Adipocyte (in vitro differentiated cells): Measurements from ENCODE around the gene IRAG1.
A peak's percentile ranks its signal among the peaks of the same experiment; 100 is the strongest.

ENCODE experiments used
- DNase-seq: peaks from one replicate; pipeline ENCODE4 v3.0.0-alpha.2; 2015; ENCODE audit warnings: low read depth
- H3K27me3 ChIP-seq: replicated peaks from 2 replicates; pipeline ENCODE4 v1.7.0; 2013; ENCODE audit warnings: mild to moderate bottlenecking, low read length, moderate library complexity; ENCODE audit not compliant: control insufficient read depth, insufficient read depth
- H3K36me3 ChIP-seq: 2 replicates; pipeline ENCODE4 v1.7.0; 2013; ENCODE audit warnings: low read length, mild to moderate bottlenecking, moderate library complexity; ENCODE audit not compliant: control insufficient read depth, insufficient read depth, severe bottlenecking
- H3K4me1 ChIP-seq: 2 replicates; pipeline ENCODE4 v1.7.0; 2013; ENCODE audit warnings: mild to moderate bottlenecking, low read length, moderate library complexity; ENCODE audit not compliant: control insufficient read depth, insufficient read depth
- H3K4me3 ChIP-seq: 2 replicates; pipeline ENCODE4 v1.7.0; 2013; ENCODE audit warnings: mild to moderate bottlenecking, low read length, moderate library complexity
- H3K9ac ChIP-seq: 2 replicates; pipeline ENCODE4 v1.7.0; 2013; ENCODE audit warnings: mild to moderate bottlenecking, low read length, moderate library complexity
- H3K9me3 ChIP-seq: 2 replicates; pipeline ENCODE4 v1.7.0; 2013; ENCODE audit warnings: mild to moderate bottlenecking, low read length, moderate library complexity; ENCODE audit not compliant: control insufficient read depth

IRAG1 gene

GRCh38 chr11:10678101-10678500 is 15.5 kb downstream of the IRAG1 start:
- peaks cover 24% of the 10 kb centered on the region for H3K36me3 ChIP-seq
- H3K27me3 ChIP-seq, result no peaks in the 10 kb centered on the region
- H3K4me3 ChIP-seq, result no peak overlapping the region
- H3K9me3 ChIP-seq, result no peaks in the 10 kb centered on the region
- no peak overlapping the region for H3K9ac ChIP-seq
- no peak for DNase-seq
- H3K4me1 ChIP-seq, result peaks cover 49% of the 10 kb centered on the region

DNA sequence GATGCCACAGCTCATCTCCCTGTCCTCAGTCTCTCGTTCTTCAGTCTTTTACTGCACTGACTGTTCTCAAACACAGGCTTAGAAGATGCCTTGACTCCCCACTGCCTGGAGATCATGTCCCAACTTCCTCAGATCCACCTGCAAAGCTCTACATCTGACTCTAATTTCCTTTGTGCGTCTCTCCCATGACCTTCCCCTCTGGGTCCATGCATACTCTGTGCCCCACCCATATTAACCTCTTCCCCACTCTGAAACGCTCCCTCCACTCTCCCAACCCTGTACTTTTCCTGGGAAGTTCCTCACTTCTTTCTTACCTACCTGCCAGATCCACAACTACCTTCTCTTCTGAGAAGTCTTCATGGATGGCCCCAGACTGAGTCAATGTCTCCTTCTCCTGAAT is 16.6 kb downstream of the IRAG1 start:
- Histone ChIP-seq H3K9ac (peak overlapping the region; percentile 8), H3K9me3 (no peaks in the 10 kb centered on the region), H3K4me3 (no peak overlapping the region), H3K4me1 (peaks cover 46% of the 10 kb centered on the region), H3K27me3 (no peaks in the 10 kb centered on the region), H3K36me3 (peaks cover 17% of the 10 kb centered on the region)
- DNase-seq, result no peak

DNA sequence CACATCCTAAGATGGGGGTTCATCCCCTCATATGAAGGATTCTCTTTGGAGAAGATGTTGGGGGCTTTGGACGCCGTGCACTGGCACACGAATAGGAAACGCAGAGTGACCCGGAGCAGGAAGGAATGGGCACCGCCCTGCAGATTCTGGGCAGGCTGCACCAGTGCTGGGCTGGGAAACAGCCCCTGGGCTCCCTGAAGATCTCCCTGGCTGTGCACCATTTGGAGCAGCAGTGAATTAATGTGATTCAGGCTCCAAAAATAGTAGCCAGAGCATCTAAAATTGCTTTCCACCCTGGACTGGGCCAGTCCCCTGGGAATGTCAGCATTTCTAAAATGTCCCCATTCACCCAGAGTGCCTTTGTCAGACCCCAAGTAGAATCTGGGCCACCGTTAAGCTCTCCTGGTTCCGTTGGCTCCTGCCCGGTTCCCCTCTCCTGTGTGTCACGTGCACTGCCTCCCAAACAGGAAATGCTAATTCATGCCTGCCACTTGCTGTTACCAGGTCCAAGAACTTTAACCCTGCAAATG is 18.6 kb downstream of the IRAG1 start:
- Histone ChIP-seq H3K4me3 (peak overlapping the region; percentile 67), H3K36me3 (peaks cover 13% of the 10 kb centered on the region), H3K27me3 (no peaks in the 10 kb centered on the region), H3K9ac (peak overlapping the region; percentile 90), H3K9me3 (no peaks in the 10 kb centered on the region), H3K4me1 (peaks cover 53% of the 10 kb centered on the region)
- no peak for DNase-seq

DNA sequence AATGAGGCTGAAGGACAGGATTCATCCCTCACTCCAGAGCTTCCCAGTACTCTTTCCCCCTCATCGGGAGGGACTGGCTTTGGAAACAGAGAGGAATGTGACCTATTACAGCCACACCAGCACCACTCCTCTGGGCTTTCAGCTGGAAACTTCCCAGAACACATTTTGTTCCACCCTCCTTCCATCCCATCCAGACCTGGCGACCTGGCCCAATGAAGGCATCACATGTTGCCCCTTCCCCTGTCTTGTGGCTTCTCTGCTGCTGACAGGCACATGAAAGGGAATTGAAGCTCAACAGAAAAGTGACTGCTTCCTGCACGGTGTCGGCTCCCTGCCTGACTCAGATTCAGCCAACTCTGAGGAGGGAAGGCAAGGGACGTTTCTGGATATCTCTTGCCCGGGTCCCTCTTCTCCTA is 19.1 kb downstream of the IRAG1 start:
- peak overlapping the region; percentile 90 for H3K9ac ChIP-seq
- DNase-seq, result no peak
- peak overlapping the region; percentile 67 for H3K4me3 ChIP-seq
- H3K36me3 ChIP-seq, result peaks cover 13% of the 10 kb centered on the region
- no peaks in the 10 kb centered on the region for H3K9me3 ChIP-seq
- H3K27me3 ChIP-seq, result no peaks in the 10 kb centered on the region
- peaks cover 58% of the 10 kb centered on the region for H3K4me1 ChIP-seq

DNA sequence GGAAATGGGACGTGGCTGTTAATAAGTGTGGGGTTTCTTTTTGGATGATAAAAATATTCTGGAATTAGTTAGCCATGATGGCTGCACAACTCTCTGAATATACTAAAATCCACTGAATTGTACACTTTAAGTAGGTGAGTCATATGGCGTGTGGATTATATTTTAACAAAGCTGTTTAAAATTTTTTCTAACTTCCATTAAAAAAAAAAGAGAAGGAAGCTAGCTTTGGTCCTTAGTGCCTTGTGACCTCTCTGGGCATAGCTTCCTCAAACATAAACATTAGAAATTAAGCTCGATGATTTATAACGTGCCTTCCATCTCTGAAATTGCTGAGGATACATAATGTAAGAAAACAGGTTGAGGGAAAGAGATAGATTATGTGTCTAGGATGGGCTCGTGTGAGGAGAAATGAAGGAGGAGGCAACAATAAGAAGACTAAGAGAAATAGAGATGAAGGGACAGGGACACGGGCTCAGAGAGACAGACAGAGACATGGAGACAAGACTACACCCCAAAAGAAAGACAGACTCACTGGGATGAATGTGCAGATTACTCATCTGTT is 20.0 kb downstream of the IRAG1 start:
- DNase-seq, result no peak
- peak overlapping the region; percentile 67 for H3K4me3 ChIP-seq
- H3K27me3 ChIP-seq, result no peaks in the 10 kb centered on the region

GRCh38 chr11:10670099-10670498 is 23.5 kb downstream of the IRAG1 start:
- H3K36me3 ChIP-seq, result peaks cover 7% of the 10 kb centered on the region
- no peaks in the 10 kb centered on the region for H3K27me3 ChIP-seq
- H3K4me1 ChIP-seq, result peaks cover 65% of the 10 kb centered on the region
- peak overlapping the region; percentile 80 for H3K9ac ChIP-seq
- no peak for DNase-seq
- no peaks in the 10 kb centered on the region for H3K9me3 ChIP-seq
- peak overlapping the region; percentile 38 for H3K4me3 ChIP-seq

More for the DNA sequence above, 20.0 kb downstream of the IRAG1 start:
- Histone ChIP-seq H3K9ac (peak overlapping the region; percentile 90), H3K4me1 (peaks cover 67% of the 10 kb centered on the region), H3K36me3 (peaks cover 9% of the 10 kb centered on the region), H3K9me3 (no peaks in the 10 kb centered on the region)

DNA sequence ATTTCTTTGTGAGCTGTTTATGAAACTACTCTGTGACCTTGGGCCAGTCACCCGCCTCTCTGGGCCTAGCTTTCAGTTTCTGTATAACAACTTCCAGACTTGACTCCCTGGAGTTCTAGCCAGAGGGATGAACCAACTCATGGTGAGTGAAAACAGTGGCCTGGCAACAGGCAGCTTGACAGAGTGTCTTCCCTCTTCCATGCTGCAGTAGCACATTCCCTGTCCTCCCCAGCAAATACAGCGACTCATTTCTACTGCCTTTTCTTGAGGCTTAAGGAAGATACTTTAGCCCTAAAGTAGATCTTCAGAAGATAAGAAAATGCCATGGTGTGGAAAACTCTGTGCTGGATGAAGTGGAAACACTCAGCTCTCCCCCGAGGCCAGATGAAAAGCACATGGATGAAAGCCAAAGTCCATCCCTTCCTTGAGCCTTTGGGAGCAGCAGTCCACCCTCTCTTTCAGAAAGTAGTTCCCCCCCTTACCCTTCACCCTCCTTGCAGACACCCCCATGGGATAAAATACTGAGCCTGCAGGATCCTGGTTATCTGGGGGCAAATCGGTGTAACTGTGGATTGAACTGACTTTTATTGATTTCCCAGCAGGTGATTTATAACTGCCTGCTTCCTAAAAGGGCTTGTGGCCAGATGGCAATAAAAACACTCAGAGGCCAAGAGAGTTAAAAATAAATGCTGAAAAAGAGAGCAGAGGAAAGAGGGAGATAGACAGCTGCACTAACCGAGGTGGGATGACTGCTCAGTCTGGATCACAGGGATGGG is 24.1 kb downstream of the IRAG1 start:
- Histone ChIP-seq H3K9ac (peak overlapping the region; percentile 80), H3K4me3 (peak overlapping the region; percentile 38), H3K36me3 (peaks cover 7% of the 10 kb centered on the region), H3K4me1 (peaks cover 58% of the 10 kb centered on the region), H3K27me3 (no peaks in the 10 kb centered on the region), H3K9me3 (no peaks in the 10 kb centered on the region)
- DNase-seq, result peak; percentile 71

GRCh38 chr11:10667521-10667885 is 26.1 kb downstream of the IRAG1 start:
- peaks cover 46% of the 10 kb centered on the region for H3K4me1 ChIP-seq
- no peaks in the 10 kb centered on the region for H3K9me3 ChIP-seq
- no peak overlapping the region for H3K4me3 ChIP-seq
- H3K9ac ChIP-seq, result peak overlapping the region; percentile 80
- DNase-seq, result peak; percentile 47
- no peaks in the 10 kb centered on the region for H3K27me3 ChIP-seq
- peaks cover 14% of the 10 kb centered on the region for H3K36me3 ChIP-seq

- DNase-seq, result peak; percentile 65
- Histone ChIP-seq H3K36me3 (peaks cover 14% of the 10 kb centered on the region), H3K9me3 (no peaks in the 10 kb centered on the region), H3K4me3 (no peak overlapping the region), H3K9ac (peak overlapping the region; percentile 80), H3K4me1 (peaks cover 46% of the 10 kb centered on the region), H3K27me3 (no peaks in the 10 kb centered on the region)
These were observed 26.7 kb downstream of the IRAG1 start for GRCh38 chr11:10666556-10667520.

DNA sequence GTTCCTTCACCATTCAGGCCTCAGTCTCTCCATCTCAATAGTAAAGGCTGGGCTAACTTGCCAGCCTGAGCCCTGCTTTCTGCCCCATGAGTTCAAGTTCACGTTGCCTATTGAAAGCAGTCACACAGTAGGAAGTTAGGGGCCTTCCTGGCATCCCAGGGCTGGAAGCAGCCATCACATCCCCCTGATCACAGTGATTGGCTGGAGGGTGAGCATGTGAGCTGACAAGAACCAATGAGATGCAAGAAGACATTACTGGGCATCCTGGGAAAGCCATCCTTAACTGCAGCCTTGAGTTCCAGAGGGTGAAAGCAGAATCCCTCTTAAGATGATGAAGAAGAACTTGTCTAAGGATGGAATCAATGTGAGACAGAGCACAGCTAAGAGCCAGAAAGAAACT is 29.1 kb downstream of the IRAG1 start:
- Histone ChIP-seq H3K4me1 (peaks cover 55% of the 10 kb centered on the region), H3K4me3 (no peak overlapping the region), H3K27me3 (no peaks in the 10 kb centered on the region), H3K9ac (no peak overlapping the region), H3K9me3 (no peaks in the 10 kb centered on the region), H3K36me3 (peaks cover 14% of the 10 kb centered on the region)
- no peak for DNase-seq

GRCh38 chr11:10663990-10664389 is 29.6 kb downstream of the IRAG1 start:
- DNase-seq, result no peak
- Histone ChIP-seq H3K9ac (no peak overlapping the region), H3K27me3 (no peaks in the 10 kb centered on the region), H3K4me1 (peaks cover 55% of the 10 kb centered on the region), H3K9me3 (no peaks in the 10 kb centered on the region), H3K4me3 (no peak overlapping the region), H3K36me3 (peaks cover 14% of the 10 kb centered on the region)
